ENCODE data around the gene MAST2.
"Not testable (repeated sequence)": the region's sequence is repeated elsewhere in the genome, so short reads cannot be mapped to it uniquely, and the experiment has no call there.

The MAST2 gene

GRCh38 chr1:45814776-45815175, 11.4 kb downstream of the MAST2 start:
- no peak for DNase-seq (ENCODE audit: low read depth)

GRCh38 chr1:45815667-45816458, 12.5 kb downstream of the MAST2 start:
- DNase-seq (ENCODE audit: low read depth): no peak

- DNase-seq (ENCODE audit: low read depth): no peak
Measured at GRCh38 chr1:45820173-45820572, 16.8 kb downstream of the MAST2 start.

GRCh38 chr1:45820788-45821187, 17.4 kb downstream of the MAST2 start:
- DNase-seq (ENCODE audit: low read depth): no peak

GRCh38 chr1:45822644-45823043, 19.2 kb downstream of the MAST2 start:
- no peak for DNase-seq (ENCODE audit: low read depth)

GRCh38 chr1:45824607-45825006, 21.2 kb downstream of the MAST2 start:
- DNase-seq (ENCODE audit: low read depth): no peak

- DNase-seq (ENCODE audit: low read depth): no peak
Measured at GRCh38 chr1:45827256-45827655, 23.8 kb downstream of the MAST2 start.

- no peak for DNase-seq (ENCODE audit: low read depth)
Measured at GRCh38 chr1:45828841-45829240, 25.4 kb downstream of the MAST2 start.

- no peak for DNase-seq (ENCODE audit: low read depth)
Measured at GRCh38 chr1:45833361-45833760, 29.9 kb downstream of the MAST2 start.

GRCh38 chr1:45834689-45835088, 31.3 kb downstream of the MAST2 start:
- DNase-seq (ENCODE audit: low read depth): no peak

GRCh38 chr1:45836451-45836850, 33.0 kb downstream of the MAST2 start:
- no peak for DNase-seq (ENCODE audit: low read depth)

GRCh38 chr1:45836861-45837260, 33.4 kb downstream of the MAST2 start:
- DNase-seq (ENCODE audit: low read depth): not testable (repeated sequence)

GRCh38 chr1:45838322-45838721, 34.9 kb downstream of the MAST2 start:
- DNase-seq (ENCODE audit: low read depth): not testable (repeated sequence)

- no peak for DNase-seq (ENCODE audit: low read depth)
Measured at GRCh38 chr1:45840704-45841103, 37.3 kb downstream of the MAST2 start.

GRCh38 chr1:45842786-45843185, 39.4 kb downstream of the MAST2 start:
- no peak for DNase-seq (ENCODE audit: low read depth)

GRCh38 chr1:45843474-45843905, 40.1 kb downstream of the MAST2 start:
- no peak for DNase-seq (ENCODE audit: low read depth)

- DNase-seq (ENCODE audit: low read depth): not testable (repeated sequence)
Measured at GRCh38 chr1:45844000-45844399, 40.6 kb downstream of the MAST2 start.

- DNase-seq (ENCODE audit: low read depth): no peak
Measured at GRCh38 chr1:45846931-45847330, 43.5 kb downstream of the MAST2 start.

- DNase-seq (ENCODE audit: low read depth): no peak
Measured at GRCh38 chr1:45848097-45848496, 44.7 kb downstream of the MAST2 start.

- DNase-seq (ENCODE audit: low read depth): no peak
Measured at GRCh38 chr1:45848714-45849113, 45.3 kb downstream of the MAST2 start.

- DNase-seq (ENCODE audit: low read depth): no peak
Measured at GRCh38 chr1:45850017-45850416, 46.6 kb downstream of the MAST2 start.

GRCh38 chr1:45854724-45855123, 51.3 kb downstream of the MAST2 start:
- no peak for DNase-seq (ENCODE audit: low read depth)

- no peak for DNase-seq (ENCODE audit: low read depth)
Measured at GRCh38 chr1:45857101-45857700, 53.8 kb downstream of the MAST2 start.

Measured in CMK (cell line).